HL-60 (cell line): ENCODE results near the gene NAV2.

Experiments used
- CTCF ChIP-seq: IDR thresholded peaks from one replicate; pipeline ENCODE4 v1.5.1; 2011; ENCODE audit warnings: low read length, control low read depth, inconsistent platforms; ENCODE audit not compliant: insufficient read depth
- GABPA ChIP-seq: IDR thresholded peaks from 2 replicates; pipeline ENCODE4 v1.6.1; 2012; ENCODE audit warnings: low read depth
- POLR2AphosphoS5 ChIP-seq: IDR thresholded peaks from 2 replicates; pipeline ENCODE4 v1.6.1; 2012; ENCODE audit warnings: low read depth
- REST ChIP-seq: IDR thresholded peaks from 2 replicates; pipeline ENCODE4 v1.6.1; 2012; ENCODE audit warnings: low read depth; ENCODE audit not compliant: insufficient replicate concordance
- SPI1 ChIP-seq: IDR thresholded peaks from 2 replicates; pipeline ENCODE4 v1.6.1; 2012; ENCODE audit warnings: low read depth, mild to moderate bottlenecking, borderline replicate concordance

- TF ChIP-seq REST = no peak
- no peak for TF ChIP-seq CTCF
- no peak for TF ChIP-seq POLR2AphosphoS5
- TF ChIP-seq GABPA = no peak
- TF ChIP-seq SPI1 = no peak
These were observed 243.0 kb downstream of the NAV2 start for GRCh38 chr11:19955660-19956059.
